ENCODE measurements around the gene SETBP1.

The SETBP1 gene

DNA sequence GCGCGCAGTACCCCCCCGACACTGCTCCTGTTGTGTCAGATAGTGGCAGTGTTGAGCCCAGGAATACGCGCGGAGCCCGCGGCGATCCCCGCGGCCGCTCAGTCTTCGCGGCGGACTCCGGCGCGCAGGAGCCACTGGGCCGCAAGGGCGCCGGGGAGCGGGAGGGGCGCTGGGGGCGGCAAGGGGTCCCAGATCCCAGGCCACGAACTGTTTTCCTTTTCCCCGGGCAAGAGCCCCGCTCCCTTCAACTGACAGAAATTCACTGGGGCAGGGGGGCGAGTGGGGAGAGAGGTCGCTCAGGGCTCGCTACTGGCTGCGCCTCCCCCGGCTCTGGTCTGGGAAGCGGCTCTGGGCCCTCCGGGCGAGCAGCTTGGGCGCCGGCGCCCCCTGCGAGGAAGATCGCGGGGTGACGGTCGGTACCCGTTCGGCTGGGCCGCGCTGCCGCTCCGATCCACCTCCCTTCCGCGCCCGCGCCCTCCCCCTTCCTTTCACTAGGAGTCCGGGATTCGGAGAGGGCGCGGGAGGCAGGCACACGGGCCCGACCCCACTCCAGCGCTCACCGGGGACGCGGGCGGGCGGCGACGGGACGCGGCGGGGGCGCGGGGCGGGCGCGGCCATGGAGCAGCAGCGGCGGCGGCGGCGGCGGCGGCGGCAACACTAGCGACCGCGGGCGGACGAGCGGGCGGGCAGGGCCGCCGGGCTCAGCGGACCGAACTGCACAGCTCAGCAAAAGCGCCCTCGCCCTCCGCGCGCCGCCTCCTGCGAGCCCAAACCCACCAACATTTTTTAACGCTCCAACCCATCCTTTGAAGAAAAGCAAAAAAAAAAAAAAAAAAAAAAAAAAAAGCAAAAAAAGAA, 1.4 kb upstream of the SETBP1 start:
- DNase-seq (ENCODE audit: low spot score): peak; percentile 94
- peak; percentile 62 for TF ChIP-seq CTCF (IDR thresholded peaks at IDR 0.05; ENCODE audit: extremely low read depth, missing control alignments)

- DNase-seq (ENCODE audit: low spot score): no peak
- no peak for TF ChIP-seq CTCF (IDR thresholded peaks at IDR 0.05; ENCODE audit: extremely low read depth, missing control alignments)
These were observed 795 bp upstream of the SETBP1 start for GRCh38 chr18:44679914-44680272.

DNA sequence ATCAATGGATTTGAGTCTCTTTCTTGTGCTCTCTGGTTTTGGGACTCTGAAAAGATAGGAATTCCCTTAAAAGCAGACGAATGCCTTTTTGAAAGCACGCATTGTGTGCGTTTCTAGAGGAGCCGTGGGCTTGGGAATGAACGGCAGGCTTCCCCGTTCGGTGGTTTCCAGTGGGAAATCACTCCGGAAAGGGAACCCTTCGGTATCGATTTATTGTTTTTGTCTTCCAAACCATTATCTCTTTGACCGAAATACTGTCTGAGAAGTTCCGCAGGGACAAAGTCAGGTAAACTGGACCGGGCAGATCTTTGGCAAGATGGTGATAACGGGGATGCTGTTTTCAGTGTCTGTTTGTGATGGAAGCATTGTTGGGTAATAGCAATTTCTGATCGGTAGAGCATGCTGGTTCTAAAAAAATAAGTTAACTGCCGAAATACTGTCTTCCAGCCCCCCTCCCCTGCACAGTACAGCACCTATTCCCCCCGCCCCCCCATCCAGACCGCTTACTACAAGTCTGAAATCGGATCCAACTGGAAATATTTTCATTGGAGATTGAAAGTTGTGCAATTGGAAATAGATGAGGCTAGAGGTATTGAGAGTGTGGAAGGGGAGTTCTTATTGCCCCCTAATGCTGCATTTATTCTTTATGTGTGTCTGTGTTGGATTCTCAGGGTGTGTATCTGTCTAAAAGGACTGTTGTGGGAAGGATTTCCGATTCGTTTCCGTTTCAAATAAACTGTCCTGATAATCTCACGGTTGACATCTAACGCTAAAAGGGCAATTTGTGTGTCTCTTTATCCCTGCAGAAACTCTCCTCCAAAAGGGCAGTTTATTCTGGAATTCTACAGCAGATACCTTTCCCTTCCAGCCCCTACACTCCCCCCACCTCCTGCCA, 635 bp downstream of the SETBP1 start:
- peak; percentile 55 for DNase-seq (ENCODE audit: low spot score)

DNA sequence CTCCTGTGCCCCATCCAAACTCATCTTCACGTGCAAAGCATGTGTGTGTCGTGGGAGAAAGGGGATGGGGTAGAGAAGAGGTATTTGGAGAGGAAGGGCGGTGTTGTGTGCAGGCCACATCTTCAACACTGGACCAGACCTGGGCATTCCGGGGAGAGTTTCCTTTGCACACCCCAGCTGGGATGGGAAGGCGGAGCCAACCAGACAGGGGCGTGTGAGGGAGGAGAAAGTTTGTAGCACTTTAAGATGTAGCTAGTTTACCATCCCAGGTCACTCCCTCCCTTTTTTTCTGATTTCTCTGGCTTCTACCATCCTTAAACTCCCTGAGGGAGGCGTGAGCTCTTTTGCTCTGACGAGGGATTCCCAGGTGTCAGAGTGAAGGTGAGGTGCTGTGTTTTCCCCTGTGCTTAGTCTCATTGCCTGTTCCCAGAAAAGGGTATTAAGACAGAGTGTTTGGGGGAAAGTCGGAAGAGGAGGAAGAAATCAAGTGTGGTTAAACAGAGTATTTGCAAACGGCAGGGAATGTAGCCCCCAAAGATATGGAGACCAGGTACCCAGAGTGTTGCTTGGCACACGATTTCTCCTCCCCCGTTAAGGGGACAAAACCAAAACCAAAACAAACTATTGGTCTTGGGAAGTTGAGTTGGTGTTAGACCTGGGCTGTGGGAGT, 1.6 kb downstream of the SETBP1 start:
- TF ChIP-seq CTCF (IDR thresholded peaks at IDR 0.05; ENCODE audit: extremely low read depth, missing control alignments): no peak
- DNase-seq (ENCODE audit: low spot score): peak; percentile 35

More for the DNA sequence above, 635 bp downstream of the SETBP1 start:
- no peak for TF ChIP-seq CTCF (IDR thresholded peaks at IDR 0.05; ENCODE audit: extremely low read depth, missing control alignments)

DNA sequence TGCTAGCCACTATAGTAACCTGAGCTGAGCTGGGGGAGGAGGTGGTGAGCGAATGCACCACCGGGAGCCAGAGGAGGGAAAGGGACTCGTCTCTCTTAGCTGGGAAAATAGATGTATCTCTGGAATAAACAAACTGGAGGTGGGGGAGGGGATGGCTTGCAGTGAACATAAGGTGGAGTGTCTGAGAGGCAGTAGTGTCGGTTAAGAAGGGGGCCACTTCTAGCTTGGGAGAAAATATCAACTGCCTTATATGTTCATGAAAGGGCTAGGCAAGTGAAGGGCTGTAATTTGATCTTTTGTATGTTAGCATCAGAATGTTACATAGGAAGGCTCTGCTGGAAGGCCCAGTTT, 2.2 kb downstream of the SETBP1 start:
- peak; percentile 40 for DNase-seq (ENCODE audit: low spot score)
- TF ChIP-seq CTCF (IDR thresholded peaks at IDR 0.05; ENCODE audit: extremely low read depth, missing control alignments): no peak

GRCh38 chr18:44683556-44683955, 2.9 kb downstream of the SETBP1 start:
- no peak for DNase-seq (ENCODE audit: low spot score)
- TF ChIP-seq CTCF (IDR thresholded peaks at IDR 0.05; ENCODE audit: extremely low read depth, missing control alignments): no peak

Data from GM20000 (cell line).